H1 (cell line): ENCODE data around the gene PHRF1. TPM values are rescaled to one million over a fixed set of nuclear protein-coding genes. Genes with fewer than 3 reads are reported as not detected.

Experiments
- CTCF ChIA-PET: fragments of 300-600 bp; sonication (Branson Sonifier 250); formaldehyde crosslinking; loops from one replicate; lab custom pipeline; 2021; ENCODE audit not compliant: partially characterized antibody; lab: Charles Lee
- POLR2A ChIA-PET: fragments of 300-600 bp; sonication (Branson Sonifier 250); formaldehyde crosslinking; loops from one replicate; lab custom pipeline; 2021; ENCODE audit warnings: inconsistent platforms; ENCODE audit not compliant: partially characterized antibody; lab: Charles Lee
- DNase-seq, 2 experiments: peaks; one replicate each; pipeline versions ENCODE4 v3.0.0 to v3.0.0-alpha.2; 2010 to 2022; ENCODE audit warnings: low spot score in 2 of 2, low read depth in 1 of 2, mixed read lengths in 1 of 2
- FAIRE-seq: peaks from 2 replicates; lab custom pipeline; 2011; peaks lifted over from hg19 to GRCh38; lab: Jason Lieb, UNC
- H2AFZ ChIP-seq: 2 replicates; pipeline ENCODE4 v1.8.1; 2012; ENCODE audit warnings: low read length, inconsistent platforms
- H2AK5ac ChIP-seq: 2 replicates; pipeline ENCODE4 v1.6.1; 2013; ENCODE audit warnings: low read depth, low read length
- H2BK120ac ChIP-seq: replicated peaks from 2 replicates; pipeline ENCODE3; 2013; ENCODE audit warnings: low read depth, low read length, inconsistent platforms
- H2BK12ac ChIP-seq: 2 replicates; pipeline ENCODE4 v1.6.1; 2013; ENCODE audit warnings: low read depth, low read length
- H2BK15ac ChIP-seq: 2 replicates; pipeline ENCODE4 v1.6.1; 2013; ENCODE audit warnings: low read length
- H2BK20ac ChIP-seq: 2 replicates; pipeline ENCODE4 v1.6.1; 2013; ENCODE audit warnings: low read length
- H2BK5ac ChIP-seq: 2 replicates; pipeline ENCODE4 v1.6.1; 2013; ENCODE audit warnings: low read depth, low read length
- H3K14ac ChIP-seq: 2 replicates; pipeline ENCODE4 v1.6.1; 2013; ENCODE audit warnings: inconsistent platforms; ENCODE audit not compliant: insufficient read length
- H3K18ac ChIP-seq: 2 replicates; pipeline ENCODE4 v1.6.1; 2013; ENCODE audit warnings: low read length; ENCODE audit errors: extremely low read depth
- H3K23ac ChIP-seq: 2 replicates; pipeline ENCODE4 v1.6.1; 2013; ENCODE audit warnings: inconsistent platforms; ENCODE audit not compliant: insufficient read length
- H3K23me2 ChIP-seq: 2 replicates; pipeline ENCODE4 v1.6.1; 2013; ENCODE audit warnings: low read depth, low read length
- H3K27ac ChIP-seq: 2 replicates; pipeline ENCODE4 v1.6.1; 2011; ENCODE audit warnings: low read depth, low read length, inconsistent platforms
- H3K27me3 ChIP-seq, 4 experiments: replicated peaks in 1 of 4; 1 replicate in 1 of 4; 2 replicates in 3 of 4; pipeline versions ENCODE4 v1.6.1 to v1.8.1; 2011 to 2013; ENCODE audit warnings: low read length in 3 of 4, mild to moderate bottlenecking in 3 of 4, inconsistent platforms in 2 of 4, mixed read lengths in 2 of 4, moderate library complexity in 1 of 4; ENCODE audit not compliant: control insufficient read depth in 3 of 4, insufficient read depth in 3 of 4; ENCODE audit errors: extremely low read depth in 1 of 4
- H3K36me3 ChIP-seq, 4 experiments: 2 replicates each; pipeline versions ENCODE4 v1.6.1 to v1.8.1; 2011 to 2013; ENCODE audit warnings: mild to moderate bottlenecking in 4 of 4, low read length in 3 of 4, moderate library complexity in 2 of 4, control low read depth in 1 of 4, inconsistent platforms in 1 of 4; ENCODE audit not compliant: insufficient read depth in 4 of 4, control insufficient read depth in 2 of 4
- H3K4ac ChIP-seq: replicated peaks from 2 replicates; pipeline ENCODE3; 2013; ENCODE audit warnings: low read length, low read depth, mixed read lengths, inconsistent platforms; ENCODE audit not compliant: insufficient read length
- H3K4me1 ChIP-seq, 4 experiments: replicated peaks in 1 of 4; 1 replicate in 1 of 4; 2 replicates in 3 of 4; pipeline versions ENCODE4 v1.6.1 to v1.8.1; 2011 to 2013; ENCODE audit warnings: low read length in 3 of 4, inconsistent platforms in 2 of 4, mixed read lengths in 1 of 4; ENCODE audit not compliant: insufficient read depth in 4 of 4, control insufficient read depth in 3 of 4
- H3K4me2 ChIP-seq, 2 experiments: 2 replicates each; pipeline versions ENCODE4 v1.6.1 to v1.8.1; 2011 to 2013; ENCODE audit warnings: low read depth in 2 of 2, low read length in 2 of 2, control low read depth in 1 of 2, inconsistent platforms in 1 of 2, mild to moderate bottlenecking in 1 of 2; ENCODE audit not compliant: insufficient read depth in 1 of 2
- H3K4me3 ChIP-seq, 4 experiments: fragments of 200-600, 300-600 bp in 1 of 4; sonication (generic), shearing (Covaris generic), sonication (Bioruptor Twin) in 1 of 4; 2 replicates each; pipeline versions ENCODE4 v1.5.1 to v1.8.1; 2011 to 2016; ENCODE audit warnings: low read length in 4 of 4, low read depth in 3 of 4, control low read depth in 2 of 4, inconsistent platforms in 2 of 4, mild to moderate bottlenecking in 2 of 4, mixed read lengths in 1 of 4, moderate library complexity in 1 of 4; ENCODE audit not compliant: insufficient read depth in 2 of 4; ENCODE audit errors: extremely low read depth in 1 of 4
- H3K56ac ChIP-seq: replicated peaks from 2 replicates; pipeline ENCODE3; 2013; ENCODE audit warnings: low read depth, mild to moderate bottlenecking, mixed read lengths, low read length, inconsistent platforms; ENCODE audit not compliant: insufficient read length
- H3K79me1 ChIP-seq: 2 replicates; pipeline ENCODE4 v1.6.1; 2013; ENCODE audit warnings: low read depth, low read length, control low read depth
- H3K79me2 ChIP-seq, 2 experiments: 2 replicates each; pipeline versions ENCODE4 v1.6.1 to v1.8.1; 2012 to 2013; ENCODE audit warnings: low read length in 2 of 2, mild to moderate bottlenecking in 2 of 2, inconsistent platforms in 1 of 2; ENCODE audit not compliant: insufficient read depth in 2 of 2, control insufficient read depth in 1 of 2
- H3K9ac ChIP-seq, 4 experiments: replicated peaks in 1 of 4; 1 replicate in 1 of 4; 2 replicates in 3 of 4; pipeline versions ENCODE4 v1.6.1 to v1.8.1; 2011 to 2013; ENCODE audit warnings: low read depth in 3 of 4, low read length in 3 of 4, control low read depth in 2 of 4, mild to moderate bottlenecking in 2 of 4, moderate library complexity in 2 of 4, inconsistent platforms in 1 of 4; ENCODE audit errors: extremely low read depth in 1 of 4
- H3K9me3 ChIP-seq, 2 experiments: 2 replicates each; pipeline versions ENCODE4 v1.6.1 to v1.8.1; 2012 to 2013; ENCODE audit warnings: mild to moderate bottlenecking in 2 of 2, moderate library complexity in 2 of 2, control low read depth in 1 of 2, inconsistent platforms in 1 of 2, low read depth in 1 of 2, low read length in 1 of 2, mixed read lengths in 1 of 2; ENCODE audit not compliant: insufficient read depth in 2 of 2
- H4K20me1 ChIP-seq, 2 experiments: replicated peaks in 1 of 2; 2 replicates each; pipeline versions ENCODE3 to v1.8.1; 2011 to 2013; ENCODE audit warnings: inconsistent platforms in 2 of 2, low read length in 2 of 2, mild to moderate bottlenecking in 1 of 2; ENCODE audit not compliant: insufficient read depth in 2 of 2, control insufficient read depth in 1 of 2
- H4K5ac ChIP-seq: 2 replicates; pipeline ENCODE4 v1.6.1; 2013; ENCODE audit warnings: low read length, low read depth, mixed read lengths, inconsistent platforms; ENCODE audit not compliant: insufficient read length
- H4K8ac ChIP-seq: 2 replicates; pipeline ENCODE4 v1.8.0; 2013; ENCODE audit warnings: mild to moderate bottlenecking, moderate library complexity, low read length, inconsistent platforms; ENCODE audit not compliant: insufficient read depth; ENCODE audit errors: extremely low read depth
- H4K91ac ChIP-seq: replicated peaks from 2 replicates; pipeline ENCODE3; 2013; ENCODE audit warnings: low read length, mixed read lengths, inconsistent platforms; ENCODE audit not compliant: insufficient read length
- ASH2L ChIP-seq: fragments of 200-600, 300-600 bp; sonication (generic); IDR thresholded peaks from one replicate; pipeline ENCODE4 v1.7.1; 2017; ENCODE audit warnings: low read length
- BACH1 ChIP-seq: IDR thresholded peaks from 2 replicates; pipeline ENCODE4 v1.6.1; 2012; ENCODE audit warnings: low read length, improper control_type of control experiment
- CHD2 ChIP-seq: IDR thresholded peaks from 2 replicates; pipeline ENCODE4 v1.6.1; 2012; ENCODE audit warnings: low read length, improper control_type of control experiment
- RXRA ChIP-seq: IDR thresholded peaks from 2 replicates; pipeline ENCODE4 v1.6.1; 2011; ENCODE audit warnings: low read depth, mild to moderate bottlenecking, low read length, moderate library complexity; ENCODE audit not compliant: insufficient read depth
- TCF12 ChIP-seq: IDR thresholded peaks from 2 replicates; pipeline ENCODE4 v1.6.1; 2011; ENCODE audit warnings: low read depth, mild to moderate bottlenecking, low read length
- WGBS, 2 experiments: shearing (Covaris generic) in 1 of 2; methylation state at CpG; one replicate each; pipeline versions ENCODE4 v1.1.6 to v1.1.7; 2013 to 2015; ENCODE audit warnings: low lambda C conversion rate in 2 of 2, mixed read lengths in 2 of 2, inconsistent platforms in 1 of 2, low coverage in 1 of 2, missing lambda C conversion rate in 1 of 2; ENCODE audit not compliant: insufficient replicate concordance in 2 of 2, insufficient coverage in 1 of 2, insufficient read length in 1 of 2; ENCODE audit errors: extremely low coverage in 1 of 2, missing lambda C conversion rate in 1 of 2; 5-methylcytosine and 5-hydroxymethylcytosine counted together
- polyA plus RNA-seq, 7 experiments: library from polyadenylated mRNA; depleted of rRNA in 3 of 7; stranded (reverse) in 5 of 7; unstranded in 2 of 7; fragments of >200 nt in 5 of 7; fragments of 200-250 nt in 2 of 7; gene quantifications; 1 replicate in 5 of 7; 2 replicates in 1 of 7; 4 replicates in 1 of 7; pipeline versions ENCODE4 v1.2.1 to v1.2.3, GENCODE V29; 2011 to 2013; ENCODE audit warnings: missing spikeins in 2 of 7, mixed read lengths in 2 of 7
- total RNA-seq: library from RNA; stranded (reverse); fragmentation: NEBNext Ultra II Directional; extraction: Animal tissue kit (Norgen Biotek cat#: 25700); gene quantifications from 2 replicates; pipeline ENCODE4 v1.2.1, GENCODE V29; 2021

Gene PHRF1
- total and polyA plus RNA-seq, 2 of the 8 experiments (the other 6 are each of a cell fraction or from before 2014, with no cell fraction given) = 13.4 to 37.3 TPM

DNA sequence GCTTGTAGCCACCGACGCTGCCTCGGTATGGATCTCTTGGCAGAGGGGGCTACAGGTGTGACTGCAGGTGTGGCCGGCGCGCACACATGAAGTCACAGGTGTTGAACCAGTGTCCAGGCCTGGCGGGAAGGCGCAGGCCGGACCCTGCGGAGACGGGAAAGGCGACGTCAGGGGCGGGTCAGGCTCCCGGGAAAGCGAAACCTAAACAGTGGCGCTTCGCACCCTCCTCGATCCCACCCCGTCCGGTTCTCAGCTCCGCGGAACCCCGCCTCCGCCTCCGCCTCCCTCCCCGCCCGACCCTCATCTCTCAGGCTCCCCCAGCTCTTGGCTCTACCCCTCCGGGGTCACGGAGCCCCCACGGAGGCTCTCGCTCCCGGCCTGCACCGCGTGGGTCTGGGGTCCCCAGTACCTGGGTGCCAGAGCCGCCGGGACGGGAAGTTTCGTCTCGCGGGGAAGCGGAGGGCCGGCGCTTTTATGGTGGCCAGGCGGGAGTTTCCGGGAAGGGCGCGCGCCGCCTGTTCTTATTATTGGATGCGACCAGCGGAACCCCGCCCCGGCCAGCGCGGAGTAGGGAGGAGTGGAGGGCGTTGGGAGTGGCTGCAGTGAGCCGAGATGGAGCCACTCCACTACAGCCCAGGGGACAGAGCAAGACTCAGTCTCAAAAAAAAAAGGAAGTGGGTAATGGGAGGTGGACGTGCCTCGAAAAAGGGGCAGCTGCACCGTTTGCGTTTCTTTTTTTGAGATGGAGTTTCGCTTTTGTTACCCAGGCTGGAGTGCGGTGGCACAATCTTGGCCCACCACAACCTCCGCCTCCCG is 39.4 kb downstream of the PHRF1 start, which contains the start of gene IRF7:
TSS of gene IRF7 (minus strand) at position 447 of the 816 bp plus-strand sequence. CDS start 586 bp downstream, outside the sequence.
- peak within 1 kb of the TSS; percentile 77 for H2BK5ac ChIP-seq
- H3K79me2 ChIP-seq = no peaks in the 10 kb centered on the region
- FAIRE-seq (no peak), DNase-seq (peak in 1 of 2 experiments; percentile 92)
- H2AFZ ChIP-seq = no peak within 1 kb of the TSS
- H3K4ac ChIP-seq = peak within 1 kb of the TSS; percentile 91
- no peak within 1 kb of the TSS for H2BK20ac ChIP-seq
- H3K18ac ChIP-seq = peak within 1 kb of the TSS; percentile 83
- no peak within 1 kb of the TSS for H2BK12ac ChIP-seq
- no peaks in the 10 kb centered on the region for H3K27me3 ChIP-seq
- H4K91ac ChIP-seq = no peak within 1 kb of the TSS
- peaks cover 3% of the 10 kb centered on the region; the same call in 1 of the 2 replicates for H3K23me2 ChIP-seq
- ChIA-PET POLR2A (interaction anchor here (0.6 to 1.5 kb wide), 6 partner anchors 10 to 75 kb away, joined by 3 to 8 read pairs (median 4); partner anchors contain the start of gene SCT), CTCF (interaction anchor here (0.9 kb wide), 3 partner anchors 9 to 112 kb away, joined by 3 to 4 read pairs (median 3); no protein-coding TSS in a partner anchor)
- peak within 1 kb of the TSS; percentile 94 for H4K5ac ChIP-seq
- no peaks in the 10 kb centered on the region for H3K9me3 ChIP-seq
- peaks cover 6% of the 10 kb centered on the region for H3K79me1 ChIP-seq
- peaks cover 10 to 23% (median 16%) of the 10 kb centered on the region in 4 experiments for H3K36me3 ChIP-seq
- H2AK5ac ChIP-seq = no peak within 1 kb of the TSS
- 13% methylated on average over 50 of the region's 66 CpGs; no CpG with 5 or more reads in 1 of the 2 experiments for WGBS, 2 experiments
- peaks cover 0 to 15% (median 3%) of the 10 kb centered on the region in 4 experiments; a peak in 5 of 7 replicates for H3K4me1 ChIP-seq
- H3K9ac ChIP-seq = peak within 1 kb of the TSS in 3 of 4 experiments; percentile 62 to 91 (median 65); a peak in 5 of 7 replicates
- peak within 1 kb of the TSS; percentile 96 for H4K8ac ChIP-seq
- H3K14ac ChIP-seq = no peak within 1 kb of the TSS
- peak within 1 kb of the TSS; percentile 49 to 80 (median 58) for H3K4me3 ChIP-seq
- H3K56ac ChIP-seq = peak within 1 kb of the TSS; percentile 82
- peaks cover 21 to 27% of the 10 kb centered on the region in 2 experiments for H4K20me1 ChIP-seq
- no peak within 1 kb of the TSS for H2BK120ac ChIP-seq
- H2BK15ac ChIP-seq = no peak within 1 kb of the TSS
- no peak within 1 kb of the TSS for H3K23ac ChIP-seq
- peak within 1 kb of the TSS; percentile 44 to 85 for H3K4me2 ChIP-seq
- H3K27ac ChIP-seq = peak within 1 kb of the TSS; percentile 82; the same call in 1 of the 2 replicates
- TF ChIP-seq ASH2L (peak; percentile 47), CHD2 (no peak), RXRA (no peak), TCF12 (no peak), BACH1 (no peak)
